Activated CD4-positive, CD25-positive, alpha-beta regulatory T cell treated with anti-CD3 and anti-CD28 coated beads, Interleukin-2, amount 50 U/mL, for 72 hours (primary cell): ENCODE measurements around the gene GAB1.

Experiments used
- DNase-seq: peaks from one replicate; pipeline ENCODE4 v3.0.0; 2021

The GAB1 gene

DNA sequence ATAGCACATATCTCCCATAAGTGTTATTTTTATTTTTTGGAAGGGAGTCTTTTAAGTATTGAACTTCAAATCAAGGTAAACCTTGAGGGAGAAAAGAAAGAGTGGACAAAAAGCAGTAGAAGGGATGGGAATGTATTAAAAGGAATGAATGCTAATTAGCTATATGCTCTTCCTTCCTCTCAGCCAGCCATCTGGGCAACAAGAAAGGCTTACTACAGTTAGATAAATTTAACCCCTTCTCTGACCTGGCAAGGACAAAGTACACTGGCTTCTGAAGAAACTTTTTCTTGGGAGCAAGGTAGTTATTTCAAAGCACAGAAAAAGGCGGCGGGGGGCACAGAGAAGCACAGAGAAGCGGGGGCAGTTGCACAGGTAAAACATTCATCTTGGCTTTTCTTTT is 54.6 kb downstream of the GAB1 start:
- DNase-seq = no peak

DNA sequence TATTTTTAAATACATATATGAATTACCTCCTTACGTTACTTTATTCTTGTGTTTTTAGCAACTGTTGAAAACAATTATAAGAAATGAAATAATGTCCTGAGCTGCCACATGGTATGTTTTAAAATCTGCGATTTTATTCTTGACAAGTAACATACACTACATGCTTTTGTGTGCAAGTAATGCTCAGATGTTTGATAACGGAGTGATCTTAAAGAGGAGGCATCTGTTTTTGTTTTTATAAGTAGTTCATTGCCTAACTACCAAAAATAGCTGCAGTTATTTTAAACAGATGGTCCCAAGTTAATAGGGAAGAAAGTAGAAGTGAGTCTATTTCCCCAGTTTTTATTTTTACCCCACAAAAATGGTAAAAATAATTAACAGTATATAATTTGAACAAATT is 55.2 kb downstream of the GAB1 start:
- DNase-seq = no peak

DNA sequence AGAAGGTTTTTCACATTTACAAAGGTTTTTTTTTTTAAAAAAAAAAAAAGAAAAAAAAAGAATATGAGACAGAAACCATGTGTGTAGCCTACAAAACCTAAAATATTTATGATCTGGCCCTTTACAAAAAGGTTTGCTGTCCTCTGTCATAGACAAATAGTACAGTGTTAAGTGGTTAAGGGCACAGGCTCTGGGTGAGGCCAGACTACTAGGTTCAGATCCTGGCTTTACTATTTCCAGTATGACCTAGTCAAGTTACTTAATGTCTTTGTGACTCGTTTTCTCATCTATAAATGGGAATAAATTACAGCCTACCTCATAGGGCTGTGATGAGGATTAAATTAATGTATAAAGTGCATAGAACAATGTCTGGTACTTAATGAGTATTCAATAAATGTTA is 56.5 kb downstream of the GAB1 start:
- DNase-seq = no peak

GRCh38 chr4:143394739-143395453 is 58.2 kb downstream of the GAB1 start:
- no peak for DNase-seq

GRCh38 chr4:143396695-143397094 is 60.0 kb downstream of the GAB1 start:
- no peak for DNase-seq

DNA sequence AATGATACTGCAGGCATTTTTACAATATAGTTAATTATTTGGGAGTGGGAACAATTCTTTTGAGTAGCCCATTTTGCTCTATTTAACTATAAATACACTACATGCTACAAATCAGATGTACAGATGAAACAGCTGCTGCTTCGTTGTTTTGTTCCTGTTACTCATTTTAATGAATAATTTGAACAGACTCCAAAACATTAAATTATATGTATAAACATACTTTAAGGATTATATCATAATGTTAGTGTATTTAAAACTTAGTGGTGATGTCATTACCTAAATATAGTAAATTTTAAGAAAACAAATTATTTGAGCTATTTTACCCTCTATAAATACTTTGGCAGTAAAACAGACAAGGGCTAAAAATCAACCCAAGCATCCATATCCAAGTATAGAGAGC is 60.7 kb downstream of the GAB1 start:
- no peak for DNase-seq

DNA sequence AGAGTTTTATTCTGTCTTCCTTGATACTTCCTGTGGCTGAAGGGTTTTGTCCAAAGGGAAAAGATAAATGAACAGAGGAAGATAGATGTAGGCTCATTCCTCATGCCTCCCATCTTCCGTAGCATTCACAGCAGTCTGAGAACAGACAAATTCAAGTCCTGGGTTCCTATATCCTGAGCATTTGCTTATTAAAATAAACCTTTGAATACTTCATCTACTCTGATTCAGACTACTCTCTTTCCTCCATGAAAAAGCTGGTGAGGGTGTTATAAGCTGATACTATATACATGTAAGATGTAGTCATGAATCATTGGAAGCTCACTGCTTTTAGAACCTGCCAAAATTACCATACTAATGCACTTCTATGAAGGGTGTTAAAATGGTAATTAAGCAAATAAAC is 61.2 kb downstream of the GAB1 start:
- no peak for DNase-seq

GRCh38 chr4:143399113-143399949 is 62.7 kb downstream of the GAB1 start:
- DNase-seq = no peak

- DNase-seq = no peak
Measured at GRCh38 chr4:143400082-143400481, 63.4 kb downstream of the GAB1 start.

- no peak for DNase-seq
Measured at GRCh38 chr4:143402776-143403552, 66.3 kb downstream of the GAB1 start.

GRCh38 chr4:143403553-143403820 is 66.8 kb downstream of the GAB1 start:
- no peak for DNase-seq

DNA sequence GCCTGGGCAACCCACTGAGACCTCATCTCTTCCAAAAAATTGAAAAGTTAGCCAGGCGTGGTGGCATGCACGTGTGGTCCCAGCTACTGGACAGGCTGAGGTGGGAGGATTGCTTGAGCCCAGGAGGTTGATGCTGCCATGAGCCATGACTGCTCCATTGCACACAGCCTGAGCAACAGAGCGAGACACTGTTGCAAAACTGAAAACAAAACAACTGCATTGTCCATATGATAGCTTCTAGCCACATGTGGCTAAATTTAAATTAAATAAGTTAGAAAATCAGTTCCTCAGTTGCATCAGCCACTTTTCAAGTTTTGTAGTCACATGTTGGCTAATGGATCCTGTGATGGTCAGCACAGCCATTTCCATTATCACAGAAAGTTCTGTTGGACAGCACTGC is 67.9 kb downstream of the GAB1 start:
- DNase-seq = no peak

DNA sequence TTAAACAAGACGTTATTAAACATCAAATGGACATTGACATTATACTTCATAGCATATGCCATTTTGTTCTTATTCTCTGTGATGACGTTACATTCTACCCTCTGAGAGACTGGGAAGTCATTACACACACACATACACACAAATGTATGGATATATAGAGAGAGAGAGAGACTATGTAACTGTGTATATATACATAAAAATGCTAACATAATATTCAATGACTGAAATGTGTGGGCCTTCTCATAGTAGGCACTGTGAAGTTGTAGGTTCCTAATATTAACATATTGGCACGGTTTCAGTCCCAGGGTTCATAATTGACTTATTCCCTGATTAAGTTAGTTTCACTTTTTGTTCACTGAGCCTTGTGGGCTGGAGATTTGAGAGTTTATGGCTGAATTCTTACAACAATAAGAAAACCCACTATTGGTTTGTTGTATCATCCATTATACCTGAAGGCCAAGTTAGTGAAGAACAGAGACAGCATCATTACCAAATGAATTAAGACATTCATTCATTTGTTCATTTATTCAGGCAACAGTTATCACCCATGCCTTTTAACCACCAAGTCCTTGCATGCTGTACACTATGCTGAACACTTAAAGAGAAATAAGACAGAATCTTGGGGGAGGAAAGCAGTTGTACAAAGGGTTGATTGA is 68.5 kb downstream of the GAB1 start:
- DNase-seq = no peak

- no peak for DNase-seq
Measured at GRCh38 chr4:143406523-143406922, 69.8 kb downstream of the GAB1 start.

DNA sequence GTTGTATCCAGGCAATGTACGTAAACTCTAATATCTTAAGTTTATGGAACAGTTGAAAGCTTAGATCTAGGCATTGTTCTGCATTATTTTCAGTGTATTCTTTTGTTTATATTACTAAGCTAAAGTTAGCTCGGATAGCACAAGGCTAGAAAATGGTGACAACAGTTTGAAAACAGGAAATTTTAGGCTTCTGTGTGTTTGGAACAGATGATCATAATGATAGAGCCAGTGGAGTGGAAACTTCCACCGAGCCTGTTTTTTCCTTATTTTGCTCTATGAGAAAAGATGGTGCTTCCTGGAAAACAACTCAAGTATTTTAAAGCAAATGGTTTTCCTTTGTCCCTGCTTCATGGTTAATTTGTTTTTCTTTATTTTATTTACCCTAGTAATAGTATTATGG is 70.8 kb downstream of the GAB1 start:
- DNase-seq = no peak

DNA sequence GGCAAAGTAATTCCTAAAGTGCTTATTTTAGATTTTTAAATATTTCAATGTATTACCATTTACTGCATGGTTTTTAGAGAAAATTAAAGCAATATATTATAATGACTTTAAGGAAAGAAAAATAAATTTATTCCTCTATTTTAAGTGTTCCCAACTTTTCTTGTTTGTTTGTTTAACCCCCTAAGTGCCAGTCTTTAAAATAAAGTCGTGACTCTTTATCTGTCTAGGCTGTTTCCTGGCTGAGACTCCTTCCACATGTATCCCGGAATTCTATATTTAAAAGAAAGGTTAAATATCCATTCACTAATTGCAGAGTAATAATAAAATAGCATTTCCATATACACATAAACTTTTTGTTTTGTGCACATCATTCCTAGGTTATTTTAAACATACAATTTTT is 71.2 kb downstream of the GAB1 start:
- DNase-seq = no peak

GRCh38 chr4:143410015-143410414 is 73.3 kb downstream of the GAB1 start:
- no peak for DNase-seq

- no peak for DNase-seq
Measured at GRCh38 chr4:143411527-143412419, 75.1 kb downstream of the GAB1 start.

DNA sequence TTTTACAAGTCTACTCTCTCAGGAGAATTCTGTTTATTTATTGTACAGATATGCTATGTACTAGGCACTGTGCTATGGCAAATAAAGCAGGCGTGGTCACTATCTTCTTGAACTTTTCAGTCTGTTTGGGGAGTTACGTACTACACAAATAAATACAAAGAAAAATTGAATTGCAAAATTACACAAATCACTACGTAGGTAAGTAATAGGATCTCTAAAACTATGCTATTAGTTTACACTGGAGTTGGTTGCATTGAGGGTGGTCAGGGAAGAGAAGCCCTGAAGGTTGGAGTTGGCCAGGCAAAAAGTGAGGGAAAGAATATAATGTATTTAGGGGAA is 75.7 kb downstream of the GAB1 start:
- no peak for DNase-seq

GRCh38 chr4:143417679-143418403 is 81.2 kb downstream of the GAB1 start:
- no peak for DNase-seq

- DNase-seq = no peak
Measured at GRCh38 chr4:143420227-143420626, 83.6 kb downstream of the GAB1 start.

- no peak for DNase-seq
Measured at GRCh38 chr4:143421609-143422008, 84.9 kb downstream of the GAB1 start.
